OCI-LY1 (cell line): Measurements from ENCODE around the gene POLR3A.
"Not testable (repeated sequence)": the region's sequence is repeated elsewhere in the genome, so short reads cannot be mapped to it uniquely, and the experiment has no call there.

Experiments
- H2AFZ ChIP-seq: fragments of 200-600 bp; sonication (generic), shearing (Covaris generic); 2 replicates; pipeline ENCODE4 v1.6.0; 2014; ENCODE audit warnings: antibody characterized with exemption, mild to moderate bottlenecking, low read length
- H3F3A ChIP-seq: fragments of 200-600 bp; sonication (generic), shearing (Covaris generic); 2 replicates; pipeline ENCODE4 v1.6.0; 2014; ENCODE audit warnings: mild to moderate bottlenecking, antibody characterized with exemption, low read length, moderate library complexity; ENCODE audit not compliant: insufficient read depth
- H3K27ac ChIP-seq: fragments of 200-600 bp; sonication (generic); 2 replicates; pipeline ENCODE4 v1.5.1; 2014; ENCODE audit warnings: low read length, mixed run types, mild to moderate bottlenecking, low read depth; ENCODE audit not compliant: poor library complexity, severe bottlenecking
- H3K27me3 ChIP-seq: fragments of 200-600 bp; sonication (generic); 2 replicates; pipeline ENCODE4 v1.6.0; 2014; ENCODE audit warnings: antibody characterized with exemption, mild to moderate bottlenecking, low read length, moderate library complexity; ENCODE audit not compliant: insufficient read depth
- H3K36me3 ChIP-seq: fragments of 200-600 bp; sonication (generic); 2 replicates; pipeline ENCODE4 v1.6.1; 2014; ENCODE audit warnings: mild to moderate bottlenecking, antibody characterized with exemption, low read length, moderate library complexity, mixed read lengths; ENCODE audit not compliant: insufficient read depth
- H3K4me1 ChIP-seq: fragments of 200-600 bp; sonication (generic); 2 replicates; pipeline ENCODE4 v1.5.1; 2014; ENCODE audit warnings: mild to moderate bottlenecking, low read length, moderate library complexity; ENCODE audit not compliant: insufficient read depth, severe bottlenecking
- H3K4me2 ChIP-seq: fragments of 200-600 bp; sonication (generic), shearing (Covaris generic); 2 replicates; pipeline ENCODE4 v1.6.1; 2014; ENCODE audit warnings: low read length
- H3K4me3 ChIP-seq: fragments of 200-600 bp; sonication (generic); 2 replicates; pipeline ENCODE4 v1.5.1; 2014; ENCODE audit warnings: low read length, low read depth, mild to moderate bottlenecking, mixed read lengths; ENCODE audit not compliant: poor library complexity, severe bottlenecking
- H3K79me2 ChIP-seq: fragments of 200-600 bp; shearing (Covaris generic); 2 replicates; pipeline ENCODE4 v1.6.1; 2016; ENCODE audit warnings: mixed run types, low read length, mixed read lengths; ENCODE audit not compliant: insufficient read depth
- H3K9ac ChIP-seq: fragments of 200-600 bp; sonication (generic), shearing (Covaris generic); 2 replicates; pipeline ENCODE4 v1.6.1; 2014; ENCODE audit warnings: mild to moderate bottlenecking, low read length, mixed read lengths
- H3K9me2 ChIP-seq: fragments of 200-600 bp; sonication (generic), shearing (Covaris generic); 2 replicates; pipeline ENCODE4 v1.6.1; 2014; ENCODE audit warnings: low read depth, mild to moderate bottlenecking, low read length, mixed read lengths
- H3K9me3 ChIP-seq: fragments of 200-600 bp; shearing (Covaris generic); 2 replicates; pipeline ENCODE4 v1.6.1; 2014; ENCODE audit warnings: low read length, mixed read lengths
- H4K20me1 ChIP-seq: fragments of 200-600 bp; sonication (generic), shearing (Covaris generic); 2 replicates; pipeline ENCODE4 v1.6.0; 2016; ENCODE audit warnings: mild to moderate bottlenecking, low read length; ENCODE audit not compliant: insufficient read depth
- EZH2 ChIP-seq: fragments of 200-600 bp; sonication (generic), shearing (Covaris generic); IDR thresholded peaks from 2 replicates; pipeline ENCODE4 v1.8.0; 2017; ENCODE audit warnings: borderline replicate concordance, mixed run types, mild to moderate bottlenecking, antibody characterized with exemption, low read length, moderate library complexity, mixed read lengths
- TF ChIP-seq, protein P1 (sequence below): fragments of 200-600 bp; sonication (generic), shearing (Covaris generic); IDR thresholded peaks from 2 replicates; pipeline ENCODE4 v1.5.1; 2017; ENCODE audit warnings: mild to moderate bottlenecking, antibody characterized with exemption, low read length, moderate library complexity, mixed read lengths

The POLR3A gene

DNA sequence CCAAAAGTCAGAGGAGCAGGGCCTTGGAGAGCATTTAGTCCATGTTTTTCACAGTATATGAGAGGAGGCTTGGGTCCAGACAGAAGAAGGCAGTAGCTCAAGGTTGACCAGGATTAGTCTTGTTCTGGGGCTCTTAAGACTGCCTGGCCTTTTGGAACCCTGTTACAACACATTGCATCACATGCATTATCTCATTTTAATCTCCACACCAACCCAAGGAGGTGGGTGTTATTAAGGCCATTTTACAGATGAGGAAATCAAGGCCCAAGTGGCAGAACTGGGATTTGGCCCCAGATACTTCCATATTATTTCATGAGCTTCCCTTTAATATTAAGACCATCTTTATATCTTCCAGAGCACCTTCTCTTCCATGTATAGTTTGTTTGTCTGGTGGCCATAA, 43.2 kb upstream of the POLR3A start:
- Histone ChIP-seq H3K4me3 (no peak overlapping the region), H3K36me3 (no peaks in the 10 kb centered on the region), H3K9ac (no peak overlapping the region), H4K20me1 (no peaks in the 10 kb centered on the region), H3K4me2 (no peak overlapping the region), H3K79me2 (no peaks in the 10 kb centered on the region), H3K9me3 (no peaks in the 10 kb centered on the region), H3K27ac (no peak overlapping the region), H3K4me1 (no peaks in the 10 kb centered on the region), H2AFZ (no peak overlapping the region), H3K27me3 (0 out of 2 replicates have a peak, but pooled peaks cover 5% of the 10 kb centered on the region), H3K9me2 (no peaks in the 10 kb centered on the region), H3F3A (no peaks in the 10 kb centered on the region)
- TF ChIP-seq, protein P1, sequence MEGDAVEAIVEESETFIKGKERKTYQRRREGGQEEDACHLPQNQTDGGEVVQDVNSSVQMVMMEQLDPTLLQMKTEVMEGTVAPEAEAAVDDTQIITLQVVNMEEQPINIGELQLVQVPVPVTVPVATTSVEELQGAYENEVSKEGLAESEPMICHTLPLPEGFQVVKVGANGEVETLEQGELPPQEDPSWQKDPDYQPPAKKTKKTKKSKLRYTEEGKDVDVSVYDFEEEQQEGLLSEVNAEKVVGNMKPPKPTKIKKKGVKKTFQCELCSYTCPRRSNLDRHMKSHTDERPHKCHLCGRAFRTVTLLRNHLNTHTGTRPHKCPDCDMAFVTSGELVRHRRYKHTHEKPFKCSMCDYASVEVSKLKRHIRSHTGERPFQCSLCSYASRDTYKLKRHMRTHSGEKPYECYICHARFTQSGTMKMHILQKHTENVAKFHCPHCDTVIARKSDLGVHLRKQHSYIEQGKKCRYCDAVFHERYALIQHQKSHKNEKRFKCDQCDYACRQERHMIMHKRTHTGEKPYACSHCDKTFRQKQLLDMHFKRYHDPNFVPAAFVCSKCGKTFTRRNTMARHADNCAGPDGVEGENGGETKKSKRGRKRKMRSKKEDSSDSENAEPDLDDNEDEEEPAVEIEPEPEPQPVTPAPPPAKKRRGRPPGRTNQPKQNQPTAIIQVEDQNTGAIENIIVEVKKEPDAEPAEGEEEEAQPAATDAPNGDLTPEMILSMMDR: no peak
- TF ChIP-seq EZH2: no peak

DNA sequence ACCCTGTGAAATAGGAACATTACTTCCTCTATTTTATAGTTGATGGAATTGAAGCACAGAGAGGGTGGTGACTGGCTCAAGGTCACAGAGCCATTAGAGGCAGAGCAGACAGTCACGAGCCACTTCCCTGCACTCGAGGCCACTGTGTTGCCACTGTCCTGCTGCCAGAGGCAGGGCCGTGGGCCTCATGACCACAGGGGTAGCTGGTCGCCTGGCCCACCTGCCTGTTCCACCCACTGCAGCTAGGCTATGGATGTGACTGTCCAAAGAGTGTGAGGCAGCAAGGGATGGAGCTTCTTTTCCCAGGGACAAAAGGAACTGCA, 42.5 kb upstream of the POLR3A start:
- Histone ChIP-seq H4K20me1 (no peaks in the 10 kb centered on the region), H3K4me1 (no peaks in the 10 kb centered on the region), H3K36me3 (no peaks in the 10 kb centered on the region), H3K9ac (no peak overlapping the region), H3K79me2 (no peaks in the 10 kb centered on the region), H3K27ac (no peak overlapping the region), H3K27me3 (0 out of 2 replicates have a peak, but pooled peaks cover 5% of the 10 kb centered on the region), H3K9me2 (no peaks in the 10 kb centered on the region), H3K9me3 (no peaks in the 10 kb centered on the region), H3K4me2 (no peak overlapping the region), H3K4me3 (no peak overlapping the region), H2AFZ (no peak overlapping the region), H3F3A (no peaks in the 10 kb centered on the region)
- no peak for TF ChIP-seq EZH2
- TF ChIP-seq, protein P1: no peak

DNA sequence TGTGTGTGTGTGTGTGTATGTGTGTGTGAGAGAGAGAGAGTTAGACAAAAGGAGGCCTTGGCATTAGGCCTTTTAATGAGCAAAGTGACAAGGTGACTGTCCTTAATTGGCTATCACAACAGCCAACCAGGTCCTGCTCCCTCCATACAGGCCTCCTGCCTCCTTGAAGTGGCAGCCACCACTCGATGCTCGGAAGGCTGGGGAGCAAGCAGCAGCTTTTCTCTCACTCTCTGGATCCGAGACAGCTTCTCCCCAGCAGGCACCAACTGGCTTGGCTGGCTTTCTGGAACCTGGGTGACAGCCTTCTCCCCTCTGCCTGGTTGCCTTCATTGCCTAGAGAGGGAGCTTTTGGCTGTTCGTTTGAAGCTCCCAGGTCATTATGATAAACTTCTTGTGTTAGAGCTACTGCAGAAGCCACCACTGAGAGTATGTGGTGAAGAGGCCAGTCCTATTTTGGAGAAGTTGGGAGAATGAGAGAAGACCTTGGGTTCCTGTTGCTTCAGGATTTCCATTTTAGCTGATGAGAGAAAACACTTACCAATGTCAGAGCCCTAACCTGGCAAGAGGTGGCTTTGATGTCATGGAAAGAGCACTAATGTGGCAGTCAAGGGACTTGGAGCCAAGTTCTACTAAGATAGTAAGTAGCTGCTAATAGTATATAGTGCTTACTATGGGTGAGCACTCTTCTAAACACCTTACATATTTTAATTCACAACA, 42.0 kb upstream of the POLR3A start:
- Histone ChIP-seq H3K9ac (no peak overlapping the region), H3K9me2 (no peaks in the 10 kb centered on the region), H3K79me2 (no peaks in the 10 kb centered on the region), H3K4me1 (no peaks in the 10 kb centered on the region), H3K4me2 (no peak overlapping the region), H3K27me3 (0 out of 2 replicates have a peak, but pooled peaks cover 5% of the 10 kb centered on the region), H3K27ac (no peak overlapping the region), H2AFZ (no peak overlapping the region), H3K9me3 (no peaks in the 10 kb centered on the region), H4K20me1 (no peaks in the 10 kb centered on the region), H3K4me3 (no peak overlapping the region), H3F3A (no peaks in the 10 kb centered on the region), H3K36me3 (no peaks in the 10 kb centered on the region)
- no peak for TF ChIP-seq EZH2

DNA sequence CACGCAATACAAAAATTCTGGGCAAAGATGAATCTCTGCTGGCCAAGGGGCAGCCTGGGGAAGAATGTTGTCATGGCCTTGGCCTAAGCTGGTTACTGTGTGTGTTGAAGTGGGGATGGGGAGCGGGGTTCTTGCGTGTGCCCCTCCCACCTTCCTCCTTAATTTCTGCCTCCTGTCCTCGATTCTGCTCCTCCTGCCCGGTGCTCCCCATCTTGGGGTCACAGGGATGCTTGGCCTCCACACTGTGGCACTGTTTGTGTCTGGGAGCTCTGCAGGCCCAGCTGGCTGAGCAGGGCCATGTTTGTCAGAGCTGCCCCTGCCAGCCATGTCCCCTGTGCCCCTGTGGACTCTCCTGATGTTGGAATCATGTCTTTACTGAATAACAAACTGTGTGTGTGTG, 41.4 kb upstream of the POLR3A start:
- no peaks in the 10 kb centered on the region for H4K20me1 ChIP-seq
- H3K4me2 ChIP-seq: no peak overlapping the region
- H3K27me3 ChIP-seq: 0 out of 2 replicates have a peak, but pooled peaks cover 5% of the 10 kb centered on the region
- H3K79me2 ChIP-seq: no peaks in the 10 kb centered on the region
- H3K4me1 ChIP-seq: no peaks in the 10 kb centered on the region
- no peak overlapping the region for H3K4me3 ChIP-seq
- no peaks in the 10 kb centered on the region for H3K9me3 ChIP-seq
- TF ChIP-seq, protein P1: no peak
- TF ChIP-seq EZH2: no peak
- no peaks in the 10 kb centered on the region for H3K36me3 ChIP-seq
- no peak overlapping the region for H3K9ac ChIP-seq
- H2AFZ ChIP-seq: no peak overlapping the region
- H3F3A ChIP-seq: no peaks in the 10 kb centered on the region
- H3K27ac ChIP-seq: no peak overlapping the region
- no peaks in the 10 kb centered on the region for H3K9me2 ChIP-seq

DNA sequence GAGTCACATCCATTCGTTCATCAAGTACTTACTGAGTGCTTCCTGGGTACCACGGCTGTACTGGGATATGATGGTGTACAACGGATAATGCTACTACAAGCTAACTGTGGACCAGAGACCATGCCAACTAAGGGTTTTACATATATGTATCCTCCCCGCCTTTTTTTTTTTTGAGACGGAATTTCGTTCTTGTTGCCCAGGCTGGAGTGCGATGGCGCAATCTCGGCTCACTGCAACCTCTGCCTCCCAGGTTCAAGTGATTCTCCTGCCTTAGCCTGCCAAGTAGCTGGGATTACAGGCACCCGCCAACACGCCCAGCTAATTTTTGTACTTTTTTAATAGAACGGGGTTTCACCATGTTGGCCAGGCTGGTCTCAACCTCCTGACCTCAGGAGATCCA, 40.7 kb upstream of the POLR3A start:
- not testable (repeated sequence) for H3F3A ChIP-seq, H3K9me2 ChIP-seq, H3K9ac ChIP-seq, H3K4me3 ChIP-seq, H3K27ac ChIP-seq, H3K27me3 ChIP-seq, H3K36me3 ChIP-seq, H4K20me1 ChIP-seq, H3K4me1 ChIP-seq, H3K79me2 ChIP-seq, H2AFZ ChIP-seq, H3K9me3 ChIP-seq, H3K4me2 ChIP-seq
